NCI-H2081 treated with DMSO at 0.1 percent for 48 hours (cell line): ENCODE data around the gene SLC35B1.

Experiments used
- DNase-seq: peaks from one replicate; lab custom pipeline; 2025; lab: John Stamatoyannopoulos, UW

SLC35B1 gene

DNA sequence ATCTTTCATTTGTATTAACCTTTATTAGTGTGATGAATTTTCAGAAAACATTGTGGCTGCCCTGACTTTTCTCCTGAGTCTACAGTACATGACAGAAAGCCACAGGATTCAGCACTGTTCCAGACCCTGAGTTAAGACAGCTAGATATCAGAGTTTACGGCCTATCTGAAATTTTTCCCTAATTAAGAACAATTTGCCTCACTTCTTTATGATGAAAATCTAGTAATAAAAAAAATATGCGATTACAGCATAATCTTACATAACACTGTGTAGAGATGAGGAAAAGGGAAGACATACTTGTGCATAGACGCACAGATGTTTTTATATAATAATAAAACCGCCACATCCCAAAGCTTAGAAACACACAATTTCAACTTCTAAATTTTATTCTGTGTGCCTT, 37.1 kb downstream of the SLC35B1 start:
- DNase-seq = no peak

DNA sequence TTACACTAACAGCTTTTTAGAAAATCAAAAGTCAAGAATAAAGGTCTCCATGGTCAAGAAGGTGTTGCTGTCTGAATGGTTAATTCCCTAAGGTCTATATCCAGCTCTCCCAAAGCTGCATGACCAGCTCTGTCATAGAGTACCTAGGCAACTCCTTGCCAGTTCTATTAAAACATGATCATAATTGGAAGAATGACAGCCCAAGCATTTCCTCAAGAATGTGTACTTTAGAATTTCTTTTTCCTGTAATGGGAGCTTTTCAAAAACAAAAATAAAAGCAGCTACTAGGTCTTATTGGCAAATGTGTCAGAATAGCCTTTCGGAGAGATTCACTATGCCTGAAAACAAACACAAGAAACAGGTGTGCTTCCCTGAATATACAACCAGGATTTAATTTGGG, 37.8 kb downstream of the SLC35B1 start:
- DNase-seq = no peak

DNA sequence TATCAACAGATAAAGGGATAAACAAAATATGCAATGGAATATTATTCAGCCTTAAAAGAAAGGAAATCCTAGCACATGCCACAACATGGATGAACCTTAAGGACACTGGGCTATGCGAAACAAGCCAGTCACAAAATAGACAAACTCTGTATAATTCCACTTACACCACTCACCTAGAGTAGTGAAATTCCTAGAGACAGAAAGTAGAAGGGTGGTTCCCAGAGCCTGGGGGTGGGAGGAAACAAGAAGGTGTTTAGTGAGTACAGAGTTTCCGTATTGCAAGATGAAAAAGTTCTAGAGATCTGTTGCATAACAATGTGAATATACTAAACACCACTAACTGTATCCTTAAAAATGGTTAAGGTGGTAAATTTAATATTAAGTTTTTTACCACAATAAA, 39.9 kb downstream of the SLC35B1 start:
- DNase-seq = no peak

DNA sequence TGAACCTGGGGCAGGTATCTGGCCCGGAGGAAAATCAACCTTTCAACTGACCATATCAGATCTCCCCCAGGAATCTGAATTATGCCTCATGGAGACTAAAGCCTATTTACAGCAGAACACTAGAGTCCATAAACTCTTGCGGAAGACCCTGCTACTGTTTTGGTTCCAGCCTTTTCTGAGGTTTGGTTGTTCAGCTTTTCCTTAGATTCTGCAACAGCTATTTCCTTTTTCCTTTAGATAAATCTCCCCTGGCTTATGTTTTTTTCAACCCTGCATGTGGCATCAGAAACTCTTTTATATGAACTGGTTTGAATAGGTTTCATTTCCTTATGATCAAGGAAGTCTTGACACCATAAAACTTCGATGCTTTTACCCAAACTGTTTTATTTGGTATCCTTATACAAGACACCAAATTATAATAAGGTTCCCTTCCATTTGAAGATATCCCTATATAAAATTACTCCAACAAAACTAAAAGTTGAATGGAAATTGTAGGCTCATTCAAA, 43.0 kb downstream of the SLC35B1 start:
- DNase-seq = no peak

DNA sequence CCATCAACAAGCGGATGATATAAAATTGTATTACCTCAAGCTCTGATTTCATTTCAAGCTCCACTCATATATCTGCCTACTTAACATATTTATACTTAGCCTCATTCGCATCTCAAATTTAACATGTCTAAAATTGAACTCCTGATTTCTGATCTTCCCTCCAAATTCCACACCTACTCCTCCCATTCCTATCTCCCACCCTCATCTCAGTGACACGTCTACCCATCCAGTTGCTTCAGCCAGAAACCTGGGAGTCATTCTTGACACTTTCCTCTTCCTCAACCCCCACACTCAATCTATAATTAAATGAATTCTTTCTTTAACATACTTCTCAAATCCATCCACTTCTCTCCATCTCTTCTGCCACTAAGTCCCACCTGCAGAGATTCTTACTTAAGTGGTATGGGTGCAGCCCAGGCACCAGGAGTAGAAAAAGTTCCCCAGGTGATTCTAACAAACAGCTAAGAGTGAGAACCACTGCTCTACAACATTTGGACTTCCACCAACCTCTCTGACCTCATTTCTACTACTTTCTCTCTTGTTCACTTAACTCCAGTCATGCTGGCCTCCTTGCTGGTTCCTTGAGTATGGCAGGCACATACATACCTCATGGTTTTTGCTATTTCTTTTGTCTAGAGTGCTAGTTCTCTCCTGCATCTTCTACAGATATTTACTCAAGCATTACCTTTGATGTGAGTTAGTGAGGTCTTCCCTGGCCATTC, 47.9 kb downstream of the SLC35B1 start:
- no peak for DNase-seq

DNA sequence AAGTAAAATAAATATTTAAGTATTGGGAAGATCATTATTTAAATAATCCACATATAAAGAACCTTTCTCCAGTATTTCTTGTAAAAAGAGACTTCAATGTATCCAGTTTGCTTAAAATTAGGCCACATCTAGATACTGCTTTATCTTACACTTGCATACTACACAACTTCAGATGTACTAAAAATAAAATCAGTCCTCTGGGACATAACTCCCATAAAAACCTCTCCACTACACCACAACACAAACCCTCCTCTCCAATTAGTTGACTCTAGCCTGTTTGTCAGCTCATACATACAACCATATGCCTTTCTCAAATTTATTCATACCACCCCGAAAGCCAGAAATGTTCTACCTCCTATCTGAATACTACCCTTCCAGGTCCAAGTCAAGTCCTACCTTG, 51.5 kb downstream of the SLC35B1 start:
- DNase-seq = no peak
